Thoracic aorta (tissue), 2 donors: Measurements from ENCODE around the gene XYLT2. TPM values are rescaled to one million over a fixed set of nuclear protein-coding genes. Genes with fewer than 3 reads are reported as not detected.
"Not testable (repeated sequence)": the region's sequence is repeated elsewhere in the genome, so short reads cannot be mapped to it uniquely, and the experiment has no call there.

Experiments used
- ATAC-seq: fragments of 150-250 bp; one replicate; pipeline ENCODE4 v1.8.0; 2017; ENCODE audit warnings: low read depth; ENCODE audit not compliant: insufficient number of reproducible peaks, low FRiP score
- DNase-seq: peaks from one replicate; pipeline ENCODE4 v3.0.0-alpha.2; 2020; ENCODE audit warnings: low spot score
- H3K27ac ChIP-seq, 2 donors: fragments of 200-600 bp; sonication (generic); 1 replicate in 1 of 2; 2 replicates in 1 of 2; pipeline ENCODE4 v1.5.1; 2016; ENCODE audit warnings: mild to moderate bottlenecking in 2 of 2, moderate library complexity in 2 of 2
- H3K27me3 ChIP-seq: fragments of 200-600 bp; sonication (generic); replicated peaks from 2 replicates; pipeline ENCODE4 v1.6.0; 2016; ENCODE audit warnings: mild to moderate bottlenecking; ENCODE audit not compliant: insufficient read depth
- H3K36me3 ChIP-seq: fragments of 200-600 bp; sonication (generic); one replicate; pipeline ENCODE4 v1.5.1; 2016
- H3K4me1 ChIP-seq, 2 donors: fragments of 200-600 bp; sonication (generic); 1 replicate in 1 of 2; 2 replicates in 1 of 2; pipeline versions ENCODE4 v1.5.1 to v1.6.0; 2016; ENCODE audit warnings: low read depth in 2 of 2, mild to moderate bottlenecking in 1 of 2; ENCODE audit not compliant: control insufficient read depth in 1 of 2
- H3K4me3 ChIP-seq: fragments of 200-600 bp; sonication (generic); 2 replicates; pipeline ENCODE4 v1.5.1; 2016; ENCODE audit warnings: mild to moderate bottlenecking
- H3K9me3 ChIP-seq: fragments of 200-600 bp; sonication (generic); 2 replicates; pipeline ENCODE4 v1.5.1; 2016
- CTCF ChIP-seq: fragments of 200-600 bp; sonication (generic); IDR thresholded peaks from one replicate; pipeline ENCODE4 v1.5.1; 2019; ENCODE audit warnings: antibody characterized with exemption
- total RNA-seq, 2 donors: library from RNA; depleted of rRNA; stranded (reverse); fragments of >200 nt; gene quantifications; one replicate each; pipeline versions ENCODE4 v1.1.0 to v1.2.3, GENCODE V29; 2016

The XYLT2 gene
- total RNA-seq, 2 donors from 2014 or later, result 17.6 to 26.4 TPM

GRCh38 chr17:50396261-50397110 lies 50.6 kb downstream of the XYLT2 start:
- Histone ChIP-seq H3K4me3 (peak overlapping the region; percentile 91), H3K9me3 (no peaks in the 10 kb centered on the region), H3K27ac (peak overlapping the region; percentile 70 to 72), H3K27me3 (no peaks in the 10 kb centered on the region), H3K4me1 (peaks cover 11 to 24% of the 10 kb centered on the region in 2 donors), H3K36me3 (peaks cover 34% of the 10 kb centered on the region)
- ATAC-seq, result no peak
- TF ChIP-seq CTCF, result no peak
- peak; percentile 18 for DNase-seq

- Histone ChIP-seq H3K27me3 (no peaks in the 10 kb centered on the region), H3K27ac (peak within 1 kb of the TSS; percentile 70 to 72), H3K4me1 (peaks cover 11 to 24% of the 10 kb centered on the region in 2 donors), H3K4me3 (peak within 1 kb of the TSS; percentile 91), H3K36me3 (peaks cover 25% of the 10 kb centered on the region), H3K9me3 (no peaks in the 10 kb centered on the region)
- peak; percentile 96 for ATAC-seq
- peak; percentile 68 for DNase-seq
- TF ChIP-seq CTCF, result peak; percentile 97
Measured at GRCh38 chr17:50397111-50397918, 51.4 kb downstream of the XYLT2 start, which contains the start of gene LRRC59. Gene LRRC59 (minus strand): TSS chr17:50397523. CDS start chr17:50397317, 206 bp downstream.

GRCh38 chr17:50397919-50398285 lies 52.0 kb downstream of the XYLT2 start:
- H3K4me3 ChIP-seq, result peak overlapping the region; percentile 91

GRCh38 chr17:50398672-50399071 lies 52.7 kb downstream of the XYLT2 start:
- Histone ChIP-seq H3K4me1 (peaks cover 11 to 24% of the 10 kb centered on the region in 2 donors), H3K36me3 (peaks cover 12% of the 10 kb centered on the region)
- H3K27me3 ChIP-seq, H3K4me3 ChIP-seq, DNase-seq, ATAC-seq, H3K9me3 ChIP-seq, H3K27ac ChIP-seq: not testable (repeated sequence)

More at GRCh38 chr17:50397919-50398285, 52.0 kb downstream of the XYLT2 start:
- no peak for TF ChIP-seq CTCF
- Histone ChIP-seq H3K27ac (no peak overlapping the region), H3K4me1 (peaks cover 11 to 24% of the 10 kb centered on the region in 2 donors), H3K36me3 (peaks cover 19% of the 10 kb centered on the region), H3K9me3 (no peaks in the 10 kb centered on the region), H3K27me3 (no peaks in the 10 kb centered on the region)
- DNase-seq (no peak), ATAC-seq (no peak)

GRCh38 chr17:50399591-50399990 lies 53.7 kb downstream of the XYLT2 start:
- not testable (repeated sequence) for H3K27me3 ChIP-seq
- H3K4me1 ChIP-seq, result peaks cover 11 to 21% of the 10 kb centered on the region in 2 donors

GRCh38 chr17:50405351-50405750 lies 59.4 kb downstream of the XYLT2 start:
- not testable (repeated sequence) for DNase-seq, ATAC-seq

More at GRCh38 chr17:50399591-50399990, 53.7 kb downstream of the XYLT2 start:
- H3K36me3 ChIP-seq, ATAC-seq, H3K27ac ChIP-seq, H3K9me3 ChIP-seq, H3K4me3 ChIP-seq, DNase-seq: not testable (repeated sequence)

More at GRCh38 chr17:50405351-50405750, 59.4 kb downstream of the XYLT2 start:
- not testable (repeated sequence) for H3K4me3 ChIP-seq, H3K27ac ChIP-seq, H3K4me1 ChIP-seq, H3K36me3 ChIP-seq, H3K27me3 ChIP-seq, H3K9me3 ChIP-seq
